Tibial nerve (tissue), 4 donors: Measurements from ENCODE around the gene PARP14.

ENCODE experiments used
- CTCF ChIP-seq, 5 experiments: fragments of 200-600 bp in 3 of 5; fragments of 450-650 bp in 2 of 5; sonication (generic) in 3 of 5; IDR thresholded peaks; one replicate each; pipeline ENCODE4 v1.5.1; 2016 to 2019; ENCODE audit warnings: antibody characterized with exemption in 5 of 5, mild to moderate bottlenecking in 3 of 5, moderate library complexity in 2 of 5
- EP300 ChIP-seq, 2 donors: sonication (generic); formaldehyde crosslinking; IDR thresholded peaks; one replicate each; pipeline ENCODE4 v1.6.1; 2017; ENCODE audit warnings: antibody characterized with exemption in 2 of 2, mild to moderate bottlenecking in 1 of 2
- POLR2A ChIP-seq, 2 donors: fragments of 450-650 bp; IDR thresholded peaks; one replicate each; pipeline ENCODE4 v1.6.1; 2017; ENCODE audit warnings: antibody characterized with exemption in 2 of 2, mild to moderate bottlenecking in 2 of 2, moderate library complexity in 2 of 2

- TF ChIP-seq CTCF (IDR thresholded peaks at IDR 0.05) (no peak), POLR2A (IDR thresholded peaks at IDR 0.05) (no peak), EP300 (IDR thresholded peaks at IDR 0.05) (no peak)
These were observed 24.7 kb downstream of the PARP14 start for GRCh38 chr3:122705379-122705778.
